Iris pigment epithelial cell (primary cell): Measurements from ENCODE around the gene SLC8B1.
A peak's percentile ranks its signal among the peaks of the same experiment; 100 is the strongest.

Experiments
- DNase-seq: peaks from one replicate; pipeline ENCODE4 v3.0.0-alpha.2; 2011; ENCODE audit warnings: low read depth

The SLC8B1 gene

GRCh38 chr12:113334786-113335539 lies at the start of gene SLC8B1:
TSS of gene SLC8B1 (minus strand) at chr12:113335109. CDS start at chr12:113332878, 2,231 bp downstream.
- peak; percentile 70 for DNase-seq

- DNase-seq = no peak
Observed at GRCh38 chr12:113382206-113382605, 47.3 kb upstream of the SLC8B1 start.

GRCh38 chr12:113381220-113381619 lies 46.3 kb upstream of the SLC8B1 start:
- no peak for DNase-seq

- DNase-seq = no peak
Observed at GRCh38 chr12:113378291-113378690, 43.4 kb upstream of the SLC8B1 start.

- DNase-seq = no peak
Observed at GRCh38 chr12:113374823-113375428, 40.0 kb upstream of the SLC8B1 start.

GRCh38 chr12:113373969-113374368 lies 39.1 kb upstream of the SLC8B1 start:
- no peak for DNase-seq

- DNase-seq = no peak
Observed at GRCh38 chr12:113373440-113373839, 38.5 kb upstream of the SLC8B1 start.

GRCh38 chr12:113372371-113372770 lies 37.5 kb upstream of the SLC8B1 start:
- no peak for DNase-seq

- DNase-seq = no peak
Observed at GRCh38 chr12:113371808-113372207, 36.9 kb upstream of the SLC8B1 start.

- no peak for DNase-seq
Observed at GRCh38 chr12:113370923-113371682, 36.2 kb upstream of the SLC8B1 start.

GRCh38 chr12:113369391-113369985 lies 34.6 kb upstream of the SLC8B1 start:
- DNase-seq = no peak

- DNase-seq = no peak
Observed at GRCh38 chr12:113368331-113368730, 33.4 kb upstream of the SLC8B1 start.

GRCh38 chr12:113366827-113367226 lies 31.9 kb upstream of the SLC8B1 start:
- no peak for DNase-seq

GRCh38 chr12:113365639-113366395 lies 30.9 kb upstream of the SLC8B1 start:
- DNase-seq = no peak

GRCh38 chr12:113364698-113365097 lies 29.8 kb upstream of the SLC8B1 start:
- DNase-seq = no peak

GRCh38 chr12:113361574-113362370 lies 26.9 kb upstream of the SLC8B1 start:
- DNase-seq = no peak

GRCh38 chr12:113359939-113360748 lies 25.2 kb upstream of the SLC8B1 start:
- DNase-seq = no peak

GRCh38 chr12:113359133-113359938 lies 24.4 kb upstream of the SLC8B1 start:
- no peak for DNase-seq
